NCI-H345 treated with DMSO at 0.1 percent for 48 hours (cell line): ENCODE data around the gene RAI1.

ENCODE experiments used
- DNase-seq: peaks from one replicate; lab custom pipeline; 2025; ENCODE audit not compliant: unreplicated experiment; lab: John Stamatoyannopoulos, UW

The RAI1 gene

DNA sequence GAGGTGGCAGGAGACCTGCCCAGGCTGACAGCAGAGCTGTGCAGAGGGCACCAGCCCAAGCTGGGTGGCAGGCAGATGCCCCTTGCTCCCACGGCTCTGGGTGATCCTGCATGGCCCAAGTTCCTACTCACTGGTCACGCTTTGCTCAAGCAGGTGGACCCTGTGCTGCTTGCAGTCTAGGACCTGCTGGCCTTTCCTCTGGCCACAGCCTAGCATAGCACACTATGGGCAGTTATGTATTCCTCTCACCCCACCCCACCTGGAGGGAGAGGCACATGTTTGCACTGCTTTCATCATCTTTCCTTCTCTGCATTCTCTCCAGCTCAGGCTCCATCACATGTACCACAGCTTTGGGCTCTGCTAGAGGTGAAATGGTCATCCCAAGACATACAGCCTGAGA lies 175.1 kb downstream of the RAI1 start:
- no peak for DNase-seq

DNA sequence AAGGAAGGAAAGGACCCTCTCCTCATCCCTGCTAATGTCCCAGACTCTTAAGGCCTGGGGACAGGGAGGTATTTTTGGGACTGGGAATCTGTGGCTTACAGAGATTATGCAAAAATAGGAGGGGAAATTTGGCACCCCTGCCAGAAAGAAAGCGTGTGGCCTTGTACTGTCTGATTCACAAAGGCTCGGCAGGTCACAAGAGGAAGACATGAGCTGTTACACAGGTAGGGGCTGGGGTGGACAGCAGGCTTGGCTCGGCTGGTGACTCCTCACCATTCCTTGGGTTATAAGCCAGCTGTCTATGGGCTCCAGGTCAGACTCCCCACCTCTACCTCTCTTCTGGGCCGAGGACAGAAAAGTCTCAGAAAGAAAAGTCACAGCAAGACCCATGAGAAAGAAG lies 176.2 kb downstream of the RAI1 start:
- no peak for DNase-seq

DNA sequence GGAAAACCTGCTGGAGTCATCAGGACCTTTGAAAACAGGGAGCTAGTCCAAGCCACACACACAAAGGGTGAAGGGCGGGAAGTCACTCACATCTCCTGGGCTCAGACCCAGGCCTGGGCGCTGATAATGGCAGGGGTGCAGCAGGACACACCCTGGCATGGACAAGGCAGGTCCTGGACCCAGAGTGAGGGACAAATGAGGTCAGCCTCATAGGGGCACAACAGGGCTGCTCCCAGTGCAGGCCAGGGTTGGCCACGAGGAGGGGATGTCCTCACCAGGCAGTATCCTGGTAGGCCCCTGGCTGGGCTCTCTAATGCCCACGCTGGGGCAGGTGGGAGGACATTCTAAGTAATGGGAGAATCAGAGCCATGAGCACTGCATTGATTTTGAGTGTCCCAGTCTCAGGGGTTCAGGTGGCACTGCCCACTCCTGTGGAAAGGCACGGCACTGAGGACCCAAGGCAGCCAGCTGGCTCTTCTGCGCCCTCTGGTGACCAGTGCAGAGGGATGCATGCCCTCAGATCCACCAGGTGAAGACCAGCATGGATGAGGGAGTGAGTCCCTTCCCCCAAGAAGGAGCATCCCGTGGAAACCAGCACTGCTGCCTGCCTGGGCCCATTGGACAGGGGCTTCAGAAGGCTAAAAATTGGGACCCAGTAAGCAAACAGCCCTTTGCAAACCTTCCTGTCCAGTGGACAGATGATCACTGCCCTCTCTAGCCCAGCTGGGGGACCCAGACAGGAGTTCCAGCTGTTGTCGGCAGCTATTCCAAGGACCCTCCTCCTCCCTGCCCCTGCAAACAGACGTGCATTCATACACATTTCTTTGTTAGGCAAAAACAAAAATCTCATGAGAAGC lies 178.9 kb downstream of the RAI1 start:
- DNase-seq = peak; percentile 5

DNA sequence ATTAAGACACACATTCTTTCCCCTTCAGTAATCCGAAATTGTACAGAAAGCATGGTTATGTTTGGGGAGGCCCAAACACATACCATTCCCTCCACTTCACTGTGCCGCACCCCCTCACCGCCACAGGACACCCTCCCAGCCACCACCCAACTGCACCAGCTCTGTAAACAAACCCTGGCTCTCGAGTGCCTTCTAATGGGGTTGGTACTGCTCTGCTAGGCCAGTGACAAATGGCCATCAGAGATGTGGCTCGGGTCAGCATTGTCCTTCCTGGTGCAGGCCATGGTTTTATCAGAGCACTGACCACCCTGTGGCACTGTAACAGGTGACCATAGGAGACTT lies 179.5 kb downstream of the RAI1 start:
- DNase-seq = no peak
